GM12878 (cell line): ENCODE results near the gene SMCP.

Experiments used
- ASH2L ChIP-seq: fragments of 300-600, 200-600 bp; sonication (generic); IDR thresholded peaks from 2 replicates; pipeline ENCODE4 v1.6.1; 2017; ENCODE audit warnings: low read depth, mild to moderate bottlenecking, borderline replicate concordance
- CTCF ChIP-seq, 3 experiments: IDR thresholded peaks in 2 of 3; conservative IDR thresholded peaks in 1 of 3; 2 replicates each; pipeline ENCODE4 v1.5.1; 2011; ENCODE audit warnings: low read depth in 3 of 3, low read length in 3 of 3, mild to moderate bottlenecking in 3 of 3, control low read depth in 2 of 3, moderate library complexity in 2 of 3, inconsistent platforms in 1 of 3, mixed read lengths in 1 of 3; ENCODE audit not compliant: control insufficient read depth in 2 of 3, insufficient read depth in 1 of 3; ENCODE audit errors: extremely low read depth in 1 of 3
- ESRRA ChIP-seq: IDR thresholded peaks from 2 replicates; pipeline ENCODE4 v1.6.1; 2012; ENCODE audit warnings: mild to moderate bottlenecking, low read length, improper control_type of control experiment
- MAX ChIP-seq: IDR thresholded peaks from 2 replicates; pipeline ENCODE4 v1.6.1; 2012; ENCODE audit warnings: low read depth, low read length, improper control_type of control experiment
- NFIC ChIP-seq: IDR thresholded peaks from 2 replicates; pipeline ENCODE4 v1.6.1; 2012; ENCODE audit warnings: low read depth, mild to moderate bottlenecking, inconsistent platforms, low read length, moderate library complexity
- NFYB ChIP-seq: IDR thresholded peaks from 2 replicates; pipeline ENCODE4 v1.6.1; 2011; ENCODE audit warnings: low read depth, mild to moderate bottlenecking, low read length, improper control_type of control experiment, moderate library complexity; ENCODE audit not compliant: insufficient read depth
- NR2C2 ChIP-seq: IDR thresholded peaks from 2 replicates; pipeline ENCODE4 v1.6.1; 2011; ENCODE audit warnings: borderline replicate concordance, low read depth; ENCODE audit not compliant: control insufficient read depth, insufficient read length
- PML ChIP-seq: IDR thresholded peaks from 2 replicates; pipeline ENCODE4 v1.6.1; 2012; ENCODE audit warnings: low read length, inconsistent platforms
- RAD51 ChIP-seq: fragments of 450-650 bp; IDR thresholded peaks from 2 replicates; pipeline ENCODE4 v1.6.1; 2016; ENCODE audit warnings: moderate library complexity, mild to moderate bottlenecking, inconsistent platforms
- SMC3 ChIP-seq: IDR thresholded peaks from 2 replicates; pipeline ENCODE4 v1.6.1; 2011; ENCODE audit warnings: low read length, improper control_type of control experiment, borderline replicate concordance
- SUZ12 ChIP-seq: fragments of 200-600 bp; sonication (generic); IDR thresholded peaks from one replicate; pipeline ENCODE4 v1.6.1; 2018; ENCODE audit warnings: antibody characterized with exemption, mild to moderate bottlenecking; ENCODE audit not compliant: unreplicated experiment
- TARDBP ChIP-seq: IDR thresholded peaks from 2 replicates; pipeline ENCODE4 v1.6.1; 2016; ENCODE audit warnings: borderline replicate concordance
- USF1 ChIP-seq: IDR thresholded peaks from 2 replicates; pipeline ENCODE4 v1.6.1; 2011; ENCODE audit warnings: borderline replicate concordance, low read depth, mild to moderate bottlenecking, moderate library complexity, mixed read lengths, low read length; ENCODE audit not compliant: insufficient read depth; ENCODE audit errors: extremely low read length

GRCh38 chr1:152886758-152887409, 8.8 kb downstream of the SMCP start:
- TF ChIP-seq CTCF (IDR thresholded peaks at IDR 0.05 in 2 of 3, conservative IDR thresholded peaks at IDR 0.05 in 1 of 3; ENCODE audit: control insufficient read depth in 2 of 3, extremely low read depth in 1 of 3, insufficient read depth in 1 of 3, low read depth in 3 of 3, low read length in 3 of 3) (no peak), SMC3 (no peak), USF1 (no peak), NFYB (no peak), SUZ12 (no peak), NFIC (no peak), TARDBP (no peak), PML (no peak), RAD51 (no peak), MAX (no peak), ESRRA (no peak), NR2C2 (no peak), ASH2L (no peak)
